CD4-positive, alpha-beta T cell treated with Interleukin-15 for 4 hours (primary cell): Measurements from ENCODE around the gene SIL1.
"Not testable (repeated sequence)": the region's sequence is repeated elsewhere in the genome, so short reads cannot be mapped to it uniquely, and the experiment has no call there.

Experiments
- DNase-seq: peaks from one replicate; pipeline ENCODE4 v3.0.0-alpha.2; 2020; ENCODE audit warnings: low spot score

SIL1 gene

GRCh38 chr5:139065306-139065705 is 132.9 kb downstream of the SIL1 start:
- no peak for DNase-seq

GRCh38 chr5:139064613-139065012 is 133.6 kb downstream of the SIL1 start:
- no peak for DNase-seq

GRCh38 chr5:139063664-139064054 is 134.5 kb downstream of the SIL1 start:
- DNase-seq: no peak

- no peak for DNase-seq
These were observed 135.1 kb downstream of the SIL1 start for GRCh38 chr5:139062910-139063663.

- no peak for DNase-seq
These were observed 136.3 kb downstream of the SIL1 start for GRCh38 chr5:139061856-139062255.

- DNase-seq: no peak
These were observed 136.9 kb downstream of the SIL1 start for GRCh38 chr5:139061274-139061673.

GRCh38 chr5:139058121-139058520 is 140.0 kb downstream of the SIL1 start:
- DNase-seq: no peak

- not testable (repeated sequence) for DNase-seq
These were observed 140.9 kb downstream of the SIL1 start for GRCh38 chr5:139057045-139057939.

GRCh38 chr5:139052975-139053374 is 145.2 kb downstream of the SIL1 start:
- DNase-seq: no peak

GRCh38 chr5:139051392-139051791 is 146.8 kb downstream of the SIL1 start:
- no peak for DNase-seq

- no peak for DNase-seq
These were observed 147.7 kb downstream of the SIL1 start for GRCh38 chr5:139050432-139050831.

- no peak for DNase-seq
These were observed 148.4 kb downstream of the SIL1 start for GRCh38 chr5:139049780-139050179.

- no peak for DNase-seq
These were observed 151.6 kb downstream of the SIL1 start for GRCh38 chr5:139046551-139046950.

- no peak for DNase-seq
These were observed 154.8 kb downstream of the SIL1 start for GRCh38 chr5:139043157-139043905.

GRCh38 chr5:139040081-139040480 is 158.1 kb downstream of the SIL1 start:
- no peak for DNase-seq

GRCh38 chr5:139038613-139039305 is 159.4 kb downstream of the SIL1 start:
- DNase-seq: no peak

GRCh38 chr5:139037732-139038131 is 160.4 kb downstream of the SIL1 start:
- DNase-seq: no peak

GRCh38 chr5:139036332-139036731 is 161.8 kb downstream of the SIL1 start:
- not testable (repeated sequence) for DNase-seq

GRCh38 chr5:139027150-139027549 is 171.0 kb downstream of the SIL1 start:
- no peak for DNase-seq

- no peak for DNase-seq
These were observed 172.5 kb downstream of the SIL1 start for GRCh38 chr5:139025651-139026050.

- no peak for DNase-seq
These were observed 174.9 kb downstream of the SIL1 start for GRCh38 chr5:139023286-139023685.

- no peak for DNase-seq
These were observed 175.6 kb downstream of the SIL1 start for GRCh38 chr5:139022528-139022927.
